HK-2 (cell line): ENCODE measurements around the gene CRNN.

Source experiments
- DNase-seq: peaks from one replicate; pipeline ENCODE4 v3.0.0-alpha.2; 2018; ENCODE audit not compliant: unreplicated experiment

The CRNN gene

GRCh38 chr1:152419917-152420316 is 5.9 kb upstream of the CRNN start:
- no peak for DNase-seq

GRCh38 chr1:152415454-152416227 is 1.6 kb upstream of the CRNN start:
- no peak for DNase-seq

GRCh38 chr1:152412756-152413155 is 1.3 kb downstream of the CRNN start:
- DNase-seq: no peak

- DNase-seq: no peak
These were observed 2.9 kb downstream of the CRNN start for GRCh38 chr1:152411134-152411533.

- DNase-seq: no peak
These were observed 3.5 kb downstream of the CRNN start for GRCh38 chr1:152410599-152410998.

- no peak for DNase-seq
These were observed 4.0 kb downstream of the CRNN start for GRCh38 chr1:152410028-152410427.

GRCh38 chr1:152408664-152409063 is 5.4 kb downstream of the CRNN start:
- DNase-seq: no peak

GRCh38 chr1:152398812-152399698 is 15.0 kb downstream of the CRNN start:
- DNase-seq: no peak

- DNase-seq: no peak
These were observed 16.6 kb downstream of the CRNN start for GRCh38 chr1:152397474-152397873.

GRCh38 chr1:152394151-152394550 is 19.9 kb downstream of the CRNN start:
- DNase-seq: no peak

- no peak for DNase-seq
These were observed 21.2 kb downstream of the CRNN start for GRCh38 chr1:152392909-152393308.

- DNase-seq: no peak
These were observed 25.2 kb downstream of the CRNN start for GRCh38 chr1:152388889-152389288.

- DNase-seq: no peak
These were observed 27.1 kb downstream of the CRNN start for GRCh38 chr1:152386940-152387339.

- no peak for DNase-seq
These were observed 33.1 kb downstream of the CRNN start for GRCh38 chr1:152380932-152381331.

- DNase-seq: no peak
These were observed 39.6 kb downstream of the CRNN start for GRCh38 chr1:152374451-152374850.

- DNase-seq: no peak
These were observed 41.4 kb downstream of the CRNN start for GRCh38 chr1:152372672-152373071.

- no peak for DNase-seq
These were observed 46.6 kb downstream of the CRNN start for GRCh38 chr1:152367436-152367835.

- DNase-seq: no peak
These were observed 54.2 kb downstream of the CRNN start, which contains the start of gene FLG2 for GRCh38 chr1:152359906-152360305. Gene FLG2, minus strand, starts transcription at chr1:152360006. Its CDS starts 1,122 bp downstream, at chr1:152358884.
